Measurements from ENCODE around the gene OR10H1. TPM values are rescaled to one million over a fixed set of nuclear protein-coding genes. Genes with fewer than 3 reads are reported as not detected.
A peak's percentile ranks its signal among the peaks of the same experiment; 100 is the strongest.

The OR10H1 gene
- not detected in 2 replicates for total RNA-seq (2011; cell fraction: chromatin; rRNA removed; ENCODE audit: low replicate concordance)
- not detected in 2 replicates for total RNA-seq (2011; cell fraction: nucleolus; rRNA removed)
- not detected in 2 replicates for total RNA-seq (2011; cell fraction: nucleoplasm; rRNA removed)
- total RNA-seq (2014; rRNA removed) = not detected in 2 replicates
- not detected in 2 replicates for total RNA-seq (2014; rRNA removed; fragmentation: Illumina TruSeq; extraction: Trizol)
- total RNA-seq (2015; rRNA removed; fragmentation: Illumina TruSeq; extraction: Trizol) = not detected in 2 replicates
- not detected in 2 replicates for total RNA-seq (2021)
- polyA plus RNA-seq (2011; rRNA removed) = not detected in 2 replicates
- not detected in 2 replicates for polyA plus RNA-seq (2011; cell fraction: cytosol; rRNA removed)
- polyA plus RNA-seq (2011; cell fraction: nucleus; rRNA removed) = not detected in 2 replicates
- not detected in 2 replicates for polyA plus RNA-seq (2012)
- not detected in 2 replicates for polyA plus RNA-seq (2014; fragmentation: Illumina TruSeq; extraction: Trizol)
- not detected for polyA plus RNA-seq (2014; fragmentation: Nextera tagmentation; extraction: Ambion mirVana)
- not detected in 2 replicates for polyA plus RNA-seq (2014; rRNA removed)
- polyA minus RNA-seq (2011; rRNA and poly(A)+ RNA removed) = not detected in 2 replicates
- polyA minus RNA-seq (2011; cell fraction: cytosol; rRNA and poly(A)+ RNA removed) = not detected in 2 replicates
- polyA minus RNA-seq (2011; cell fraction: nucleus; rRNA and poly(A)+ RNA removed) = not detected in 2 replicates
- not detected for Bru-seq, nascent RNA
- percentile 8 among the genes with signal in this experiment for BruChase-seq, experiment 1, labeled RNA remaining after a 2-hour chase
- not detected for BruChase-seq, experiment 2, labeled RNA remaining after a 6-hour chase
- long read RNA-seq, experiment 1 = 0 reads
- long read RNA-seq, experiment 2 = 0 reads
- long read RNA-seq, experiment 3 = 0 reads

GRCh38 chr19:15815306-15815705, at the start of gene OR10H1:
OR10H1 (minus strand) TSS chr19:15815664; CDS start chr19:15808037, 7,627 bp downstream.
- in situ Hi-C loops (cut with MboI) = no loop called here
- TF ChIP-seq KAT7 (CRISPR knock-in tag; IDR thresholded peaks at IDR 0.05; ENCODE audit: borderline replicate concordance) = no peak
- no peak for TF ChIP-seq XRCC5 (IDR thresholded peaks at IDR 0.05; ENCODE audit: low read depth, low read length)
- no peak for TF ChIP-seq USF2 (CRISPR knock-in tag; IDR thresholded peaks at IDR 0.05)
- no peak for TF ChIP-seq ZNF347 (CRISPR knock-in tag; IDR thresholded peaks at IDR 0.05; ENCODE audit: low read depth)
- no peak for TF ChIP-seq CHD7 (IDR thresholded peaks at IDR 0.05; ENCODE audit: low read depth, low read length)

More at GRCh38 chr19:15815306-15815705, at the start of gene OR10H1:
- no peaks in the 10 kb centered on the region; a peak in 1 of 5 replicates for H3K4me1 ChIP-seq (replicated peaks in 1 of 2; ENCODE audit: control insufficient read depth in 2 of 2, insufficient read depth in 2 of 2, low read length in 2 of 2)
- no peak within 1 kb of the TSS for H3K4me3 ChIP-seq
- DNase-seq (ENCODE audit: extremely low read depth in 1 of 4, low spot score in 3 of 4) = no peak
- WGBS (ENCODE audit: insufficient coverage, low coverage, missing lambda C conversion rate) = 18% methylated on average over 5 of the region's 5 CpGs
- H3K27ac ChIP-seq (ENCODE audit: extremely low read depth, low read depth, low read length) = no peak within 1 kb of the TSS
- no peaks in the 10 kb centered on the region for H3K36me3 ChIP-seq (ENCODE audit: control insufficient read depth, insufficient read depth, low read length)
- no peak within 1 kb of the TSS for H2AFZ ChIP-seq (ENCODE audit: low read depth, low read length)
- no peaks in the 10 kb centered on the region for H3K9me1 ChIP-seq (ENCODE audit: control insufficient read depth, insufficient read depth, low read length)
- no TSS peak for BruUV-seq (replicated peaks)
- no peak for ATAC-seq
- CTCF ChIA-PET (ENCODE audit: low intra/inter-chr PET ratio) = no interaction called here
- no peaks in the 10 kb centered on the region for H3K79me2 ChIP-seq (ENCODE audit: control insufficient read depth, insufficient read depth, low read length)
- no peak within 1 kb of the TSS for H3K4me2 ChIP-seq (ENCODE audit: insufficient read depth, low read length)
- H3K27me3 ChIP-seq (ENCODE audit: control insufficient read depth in 2 of 2, insufficient read depth in 2 of 2, low read length in 2 of 2) = peaks cover 10 to 30% of the 10 kb centered on the region in 2 experiments; a peak in 4 of 5 replicates
- intact Hi-C loops (cut with micrococcal nuclease) = no loop called here
- no peaks in the 10 kb centered on the region for H3K9me3 ChIP-seq (replicated peaks; ENCODE audit: control insufficient read depth, insufficient read depth, low read depth, low read length)
- H3K9ac ChIP-seq (ENCODE audit: insufficient read depth in 1 of 2, low read depth in 2 of 2, low read length in 2 of 2) = no peak within 1 kb of the TSS
- POLR2A ChIA-PET = interaction anchor here (0.7 to 1.5 kb wide), 2 partner anchors 15 to 175 kb away, joined by 3 to 4 read pairs; partner anchors contain the start of gene CYP4F3
- H4K20me1 ChIP-seq (replicated peaks; ENCODE audit: control insufficient read depth, insufficient read depth, low read length) = peaks cover 4% of the 10 kb centered on the region; the same call in 1 of the 2 replicates
- FAIRE-seq = no peak
